CD4-positive, alpha-beta T cell treated with Interferon alpha-2 for 1 hour (primary cell): Measurements from ENCODE around the gene TNS1.

Experiments used
- DNase-seq, 2 donors: peaks; one replicate each; pipeline ENCODE4 v3.0.0-alpha.2; 2020 to 2022

The TNS1 gene

GRCh38 chr2:217753460-217754200 is 249.2 kb downstream of the TNS1 start:
- no peak for DNase-seq

DNA sequence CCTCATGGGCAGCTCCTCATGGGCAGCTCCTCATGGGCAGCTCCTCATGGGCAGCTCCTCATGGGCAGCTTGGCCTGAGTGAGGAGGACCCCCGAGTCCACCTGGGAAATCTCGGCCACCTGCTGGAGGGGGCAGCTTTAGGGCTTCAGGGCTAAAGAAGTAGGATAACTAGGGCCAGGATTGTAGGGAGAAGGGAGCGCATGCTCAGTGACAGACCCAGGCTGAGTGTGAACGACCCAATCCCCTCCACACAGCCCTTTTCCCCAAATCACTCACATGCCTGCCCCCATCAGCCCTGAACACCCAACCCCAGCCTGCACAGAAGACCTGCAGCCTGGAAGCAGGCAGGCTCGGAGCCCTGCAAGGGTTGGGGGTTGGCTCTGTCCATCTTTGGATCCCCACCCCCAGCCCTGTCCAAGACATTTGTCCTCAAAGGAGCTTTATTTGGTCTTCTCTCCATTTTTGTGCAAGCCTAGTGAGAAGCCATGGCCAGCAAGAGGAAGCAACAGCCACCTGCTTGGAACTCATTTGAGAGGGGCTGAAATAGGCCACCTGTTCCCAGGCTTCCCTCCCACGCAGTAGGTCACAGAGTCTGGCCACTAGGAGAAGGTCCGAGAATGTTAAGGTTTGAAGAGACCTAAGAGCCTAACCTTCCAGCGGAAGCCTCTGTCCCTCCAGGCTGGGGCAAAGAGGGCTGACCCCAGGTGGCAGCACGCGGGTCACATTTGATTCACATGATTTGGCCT is 249.9 kb downstream of the TNS1 start:
- DNase-seq: no peak

DNA sequence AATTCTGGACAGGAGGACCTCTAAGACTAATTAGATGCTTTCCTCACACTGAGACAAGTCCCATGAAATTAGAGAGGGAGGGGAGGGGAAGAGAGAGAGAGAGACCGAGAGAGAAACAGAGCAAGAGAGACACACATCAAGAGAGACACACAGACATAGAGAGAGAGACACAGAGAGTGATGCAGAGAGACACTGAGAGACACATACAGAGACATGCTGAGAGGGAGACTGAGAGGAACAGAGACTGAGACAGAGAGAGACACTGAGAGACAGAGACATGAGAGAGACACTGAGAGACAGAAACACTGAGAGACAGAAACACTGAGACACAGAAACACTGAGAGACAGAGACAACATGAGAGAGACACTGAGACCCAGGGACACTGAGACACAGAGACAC is 250.8 kb downstream of the TNS1 start:
- no peak for DNase-seq

GRCh38 chr2:217751192-217751591 is 251.6 kb downstream of the TNS1 start:
- no peak for DNase-seq
